IPS-20b (cell line): Measurements from ENCODE around the gene GRAMD4.

Experiments
- H3K27ac ChIP-seq: one replicate; pipeline ENCODE4 v1.5.1; 2013; ENCODE audit warnings: low read length
- H3K27me3 ChIP-seq: 2 replicates; pipeline ENCODE4 v1.6.1; 2013; ENCODE audit warnings: mild to moderate bottlenecking, low read length, inconsistent platforms; ENCODE audit not compliant: insufficient read depth
- H3K36me3 ChIP-seq: 2 replicates; pipeline ENCODE4 v1.6.1; 2013; ENCODE audit warnings: low read depth, mild to moderate bottlenecking, inconsistent platforms, low read length, moderate library complexity; ENCODE audit not compliant: insufficient read depth
- H3K4me1 ChIP-seq: 2 replicates; pipeline ENCODE4 v1.6.1; 2013; ENCODE audit warnings: mild to moderate bottlenecking, control low read depth, inconsistent platforms, low read length, moderate library complexity; ENCODE audit not compliant: insufficient read depth
- H3K4me3 ChIP-seq: 2 replicates; pipeline ENCODE4 v1.5.1; 2013; ENCODE audit warnings: mild to moderate bottlenecking, low read length, inconsistent platforms
- H3K9ac ChIP-seq: 2 replicates; pipeline ENCODE4 v1.6.1; 2013; ENCODE audit warnings: low read depth, mild to moderate bottlenecking, inconsistent platforms, low read length, moderate library complexity
- H3K9me3 ChIP-seq: 2 replicates; pipeline ENCODE4 v1.6.1; 2013; ENCODE audit warnings: mild to moderate bottlenecking, low read depth, low read length, inconsistent platforms; ENCODE audit not compliant: insufficient read depth

GRAMD4 gene

GRCh38 chr22:46649141-46650077 lies 29.2 kb downstream of the GRAMD4 start:
- no peak overlapping the region for H3K9ac ChIP-seq
- no peaks in the 10 kb centered on the region for H3K27me3 ChIP-seq
- H3K27ac ChIP-seq = no peak overlapping the region
- no peaks in the 10 kb centered on the region for H3K9me3 ChIP-seq
- no peak overlapping the region for H3K4me3 ChIP-seq
- H3K36me3 ChIP-seq = no peaks in the 10 kb centered on the region
- no peaks in the 10 kb centered on the region for H3K4me1 ChIP-seq

- no peak overlapping the region for H3K4me3 ChIP-seq
- no peaks in the 10 kb centered on the region for H3K36me3 ChIP-seq
- no peaks in the 10 kb centered on the region for H3K4me1 ChIP-seq
- H3K9me3 ChIP-seq = no peaks in the 10 kb centered on the region
- H3K27me3 ChIP-seq = no peaks in the 10 kb centered on the region
- no peak overlapping the region for H3K27ac ChIP-seq
- H3K9ac ChIP-seq = no peak overlapping the region
Measured at GRCh38 chr22:46650078-46650810, 30.1 kb downstream of the GRAMD4 start.

GRCh38 chr22:46651316-46651715 lies 31.1 kb downstream of the GRAMD4 start:
- Histone ChIP-seq H3K9me3 (no peaks in the 10 kb centered on the region), H3K4me3 (no peak overlapping the region), H3K4me1 (no peaks in the 10 kb centered on the region), H3K36me3 (no peaks in the 10 kb centered on the region), H3K27me3 (no peaks in the 10 kb centered on the region), H3K27ac (no peak overlapping the region), H3K9ac (no peak overlapping the region)

GRCh38 chr22:46652081-46652846 lies 32.1 kb downstream of the GRAMD4 start:
- H3K27ac ChIP-seq = no peak overlapping the region

GRCh38 chr22:46652847-46653331 lies 32.7 kb downstream of the GRAMD4 start:
- no peak overlapping the region for H3K9ac ChIP-seq
- no peaks in the 10 kb centered on the region for H3K36me3 ChIP-seq
- no peaks in the 10 kb centered on the region for H3K27me3 ChIP-seq
- no peaks in the 10 kb centered on the region for H3K9me3 ChIP-seq
- H3K27ac ChIP-seq = no peak overlapping the region
- no peak overlapping the region for H3K4me3 ChIP-seq
- H3K4me1 ChIP-seq = no peaks in the 10 kb centered on the region

More at GRCh38 chr22:46652081-46652846, 32.1 kb downstream of the GRAMD4 start:
- no peaks in the 10 kb centered on the region for H3K36me3 ChIP-seq
- no peak overlapping the region for H3K9ac ChIP-seq
- no peaks in the 10 kb centered on the region for H3K4me1 ChIP-seq
- H3K27me3 ChIP-seq = no peaks in the 10 kb centered on the region
- no peak overlapping the region for H3K4me3 ChIP-seq
- H3K9me3 ChIP-seq = no peaks in the 10 kb centered on the region

GRCh38 chr22:46653596-46653995 lies 33.4 kb downstream of the GRAMD4 start:
- Histone ChIP-seq H3K4me1 (no peaks in the 10 kb centered on the region), H3K36me3 (no peaks in the 10 kb centered on the region), H3K9ac (no peak overlapping the region), H3K9me3 (no peaks in the 10 kb centered on the region), H3K27me3 (no peaks in the 10 kb centered on the region), H3K27ac (no peak overlapping the region), H3K4me3 (no peak overlapping the region)

- Histone ChIP-seq H3K9me3 (no peaks in the 10 kb centered on the region), H3K4me3 (no peak overlapping the region), H3K27me3 (no peaks in the 10 kb centered on the region), H3K4me1 (no peaks in the 10 kb centered on the region), H3K9ac (no peak overlapping the region), H3K36me3 (no peaks in the 10 kb centered on the region), H3K27ac (no peak overlapping the region)
Measured at GRCh38 chr22:46654426-46654825, 34.2 kb downstream of the GRAMD4 start.

GRCh38 chr22:46654927-46655595 lies 34.9 kb downstream of the GRAMD4 start:
- H3K9me3 ChIP-seq = no peaks in the 10 kb centered on the region
- H3K9ac ChIP-seq = no peak overlapping the region
- H3K4me1 ChIP-seq = no peaks in the 10 kb centered on the region

GRCh38 chr22:46655861-46656608 lies 35.8 kb downstream of the GRAMD4 start:
- Histone ChIP-seq H3K27ac (no peak overlapping the region), H3K9ac (no peak overlapping the region), H3K4me3 (no peak overlapping the region), H3K9me3 (no peaks in the 10 kb centered on the region), H3K36me3 (no peaks in the 10 kb centered on the region), H3K27me3 (no peaks in the 10 kb centered on the region), H3K4me1 (no peaks in the 10 kb centered on the region)

More at GRCh38 chr22:46654927-46655595, 34.9 kb downstream of the GRAMD4 start:
- H3K27ac ChIP-seq = no peak overlapping the region
- no peak overlapping the region for H3K4me3 ChIP-seq
- H3K36me3 ChIP-seq = no peaks in the 10 kb centered on the region
- H3K27me3 ChIP-seq = no peaks in the 10 kb centered on the region

GRCh38 chr22:46656856-46657654 lies 36.9 kb downstream of the GRAMD4 start:
- H3K4me3 ChIP-seq = no peak overlapping the region
- H3K9me3 ChIP-seq = no peaks in the 10 kb centered on the region
- no peak overlapping the region for H3K27ac ChIP-seq
- H3K4me1 ChIP-seq = no peaks in the 10 kb centered on the region
- H3K27me3 ChIP-seq = no peaks in the 10 kb centered on the region
- H3K36me3 ChIP-seq = no peaks in the 10 kb centered on the region
- no peak overlapping the region; the same call in 1 of the 2 replicates for H3K9ac ChIP-seq
